Natural killer cell (primary cell): ENCODE data around the gene NRAP. TPM values are rescaled to one million over a fixed set of nuclear protein-coding genes. Genes with fewer than 3 reads are reported as not detected.

Source experiments
- ATAC-seq, 3 donors: fragments of 150-1000 bp in 2 of 3; fragments of 200-7000 bp in 1 of 3; cut with Tn5 transposase; 1 replicate in 1 of 3; 2 replicates in 2 of 3; pipeline ENCODE4 v1.10.0; 2021; ENCODE audit warnings: mild to moderate bottlenecking in 2 of 3, moderate library complexity in 2 of 3
- DNase-seq, 2 donors: peaks; one replicate each; pipeline versions ENCODE4 v3.0.0 to v3.0.0-alpha.2; 2013 to 2021; ENCODE audit warnings: mixed read lengths in 1 of 2
- H3K27ac ChIP-seq: one replicate; pipeline ENCODE4 v1.5.1; 2013; ENCODE audit warnings: mild to moderate bottlenecking, low read length
- H3K27me3 ChIP-seq: one replicate; pipeline ENCODE4 v1.6.1; 2013; ENCODE audit warnings: low read length; ENCODE audit not compliant: control insufficient read depth, insufficient read depth
- H3K36me3 ChIP-seq: one replicate; pipeline ENCODE4 v1.6.1; 2013; ENCODE audit warnings: low read length; ENCODE audit not compliant: control insufficient read depth, insufficient read depth
- H3K4me1 ChIP-seq: one replicate; pipeline ENCODE4 v1.6.1; 2013; ENCODE audit warnings: low read length; ENCODE audit not compliant: control insufficient read depth, insufficient read depth
- H3K4me3 ChIP-seq: one replicate; pipeline ENCODE4 v1.5.1; 2013; ENCODE audit warnings: low read length
- H3K9me3 ChIP-seq: one replicate; pipeline ENCODE4 v1.6.1; 2013; ENCODE audit warnings: low read length; ENCODE audit not compliant: control insufficient read depth, insufficient read depth
- H3K27ac Mint-ChIP-seq, 2 donors: one replicate each; pipeline ENCODE4 v1.8.0; 2022; ENCODE audit warnings: mild to moderate bottlenecking in 2 of 2, mixed read lengths in 2 of 2, moderate library complexity in 1 of 2
- H3K27me3 Mint-ChIP-seq, 2 donors: one replicate each; pipeline ENCODE4 v1.8.0; 2022; ENCODE audit warnings: low read depth in 2 of 2, mixed read lengths in 2 of 2
- H3K36me3 Mint-ChIP-seq: one replicate; pipeline ENCODE4 v1.8.0; 2022; ENCODE audit warnings: mixed read lengths
- H3K4me1 Mint-ChIP-seq, 2 donors: one replicate each; pipeline ENCODE4 v1.8.0; 2022; ENCODE audit warnings: mixed read lengths in 2 of 2
- H3K4me3 Mint-ChIP-seq: one replicate; pipeline ENCODE4 v1.8.0; 2022; ENCODE audit warnings: mild to moderate bottlenecking, moderate library complexity, mixed read lengths
- H3K9me3 Mint-ChIP-seq, 2 donors: one replicate each; pipeline ENCODE4 v1.8.0; 2022; ENCODE audit warnings: mixed read lengths in 2 of 2
- CTCF ChIP-seq: fragments of 200-600 bp; IDR thresholded peaks from one replicate; pipeline ENCODE4 v1.8.0; 2022; ENCODE audit warnings: antibody characterized with exemption
- WGBS: methylation state at CpG from one replicate; pipeline ENCODE4 v1.1.7; 2013; ENCODE audit warnings: missing lambda C conversion rate; ENCODE audit not compliant: insufficient coverage; 5-methylcytosine and 5-hydroxymethylcytosine counted together
- intact Hi-C: fragments of 100-400 bp; cut with micrococcal nuclease; formaldehyde crosslinking; loops from one replicate; pipeline ENCODE4 v1.14.2; 2022
- total RNA-seq, 4 donors: library from RNA; stranded (reverse); fragments of 120-200 nt in 1 of 4; gene quantifications; one replicate each; pipeline versions ENCODE4 v1.2.3 to v1.2.4, GENCODE V29; 2013 to 2022

NRAP gene
- total RNA-seq, 3 donors from 2014 or later (not counting 1 experiment from before 2014, with no cell fraction given): not detected

- no peaks in the 10 kb centered on the region for H3K27me3 Mint-ChIP-seq
- Histone ChIP-seq H3K4me3 (no peak overlapping the region), H3K27ac (no peak overlapping the region), H3K27me3 (no peaks in the 10 kb centered on the region), H3K9me3 (no peaks in the 10 kb centered on the region), H3K4me1 (no peaks in the 10 kb centered on the region), H3K36me3 (no peaks in the 10 kb centered on the region)
- WGBS: 87% methylated on average over 8 of the region's 8 CpGs
- no peak for ATAC-seq
- no peaks in the 10 kb centered on the region for H3K4me1 Mint-ChIP-seq
- no peak overlapping the region for H3K27ac Mint-ChIP-seq
- intact Hi-C loops: no loop called here
- H3K4me3 Mint-ChIP-seq: no peak overlapping the region
- TF ChIP-seq CTCF: no peak
- DNase-seq: no peak
- no peaks in the 10 kb centered on the region for H3K9me3 Mint-ChIP-seq
- no peaks in the 10 kb centered on the region for H3K36me3 Mint-ChIP-seq
Measured at GRCh38 chr10:113569576-113569975, 94.3 kb downstream of the NRAP start.

- Histone ChIP-seq H3K27me3 (no peaks in the 10 kb centered on the region), H3K4me3 (no peak overlapping the region), H3K9me3 (no peaks in the 10 kb centered on the region), H3K36me3 (no peaks in the 10 kb centered on the region), H3K27ac (no peak overlapping the region), H3K4me1 (peaks cover 4% of the 10 kb centered on the region)
- no peak for DNase-seq
- no peaks in the 10 kb centered on the region for H3K27me3 Mint-ChIP-seq
- H3K27ac Mint-ChIP-seq: no peak overlapping the region
- ATAC-seq: no peak
- intact Hi-C loops: no loop called here
- H3K9me3 Mint-ChIP-seq: no peaks in the 10 kb centered on the region
- no peak for TF ChIP-seq CTCF
- no peaks in the 10 kb centered on the region for H3K36me3 Mint-ChIP-seq
- H3K4me1 Mint-ChIP-seq: peaks cover 7 to 10% of the 10 kb centered on the region in 2 donors
- H3K4me3 Mint-ChIP-seq: no peak overlapping the region
- 81% methylated on average over 5 of the region's 6 CpGs for WGBS
Measured at GRCh38 chr10:113566888-113567287, 97.0 kb downstream of the NRAP start.

- DNase-seq (no peak), ATAC-seq (no peak)
- H3K27me3 ChIP-seq: no peaks in the 10 kb centered on the region
- H3K9me3 ChIP-seq: no peaks in the 10 kb centered on the region
- Mint-ChIP-seq H3K4me1 (peaks cover 7 to 10% of the 10 kb centered on the region in 2 donors), H3K4me3 (no peak overlapping the region), H3K27ac (no peak overlapping the region), H3K9me3 (no peaks in the 10 kb centered on the region), H3K36me3 (no peaks in the 10 kb centered on the region), H3K27me3 (no peaks in the 10 kb centered on the region)
- WGBS: 36% methylated on average over 1 of the region's 1 CpG
- intact Hi-C loops: no loop called here
- H3K4me3 ChIP-seq: no peak overlapping the region
- no peak for TF ChIP-seq CTCF
- peaks cover 4% of the 10 kb centered on the region for H3K4me1 ChIP-seq
- no peak overlapping the region for H3K27ac ChIP-seq
- H3K36me3 ChIP-seq: no peaks in the 10 kb centered on the region
Measured at GRCh38 chr10:113565364-113565763, 98.5 kb downstream of the NRAP start.
